HG02763 (cell line): ENCODE data around the gene CFL2.
"Not testable (repeated sequence)": the region's sequence is repeated elsewhere in the genome, so short reads cannot be mapped to it uniquely, and the experiment has no call there.

Experiments used
- ATAC-seq: cut with Tn5 transposase; IDR thresholded peaks from one replicate; pipeline ENCODE4 v1.9.1; 2021; ENCODE audit warnings: mild to moderate bottlenecking, moderate library complexity; ENCODE audit not compliant: unreplicated experiment

CFL2 gene

DNA sequence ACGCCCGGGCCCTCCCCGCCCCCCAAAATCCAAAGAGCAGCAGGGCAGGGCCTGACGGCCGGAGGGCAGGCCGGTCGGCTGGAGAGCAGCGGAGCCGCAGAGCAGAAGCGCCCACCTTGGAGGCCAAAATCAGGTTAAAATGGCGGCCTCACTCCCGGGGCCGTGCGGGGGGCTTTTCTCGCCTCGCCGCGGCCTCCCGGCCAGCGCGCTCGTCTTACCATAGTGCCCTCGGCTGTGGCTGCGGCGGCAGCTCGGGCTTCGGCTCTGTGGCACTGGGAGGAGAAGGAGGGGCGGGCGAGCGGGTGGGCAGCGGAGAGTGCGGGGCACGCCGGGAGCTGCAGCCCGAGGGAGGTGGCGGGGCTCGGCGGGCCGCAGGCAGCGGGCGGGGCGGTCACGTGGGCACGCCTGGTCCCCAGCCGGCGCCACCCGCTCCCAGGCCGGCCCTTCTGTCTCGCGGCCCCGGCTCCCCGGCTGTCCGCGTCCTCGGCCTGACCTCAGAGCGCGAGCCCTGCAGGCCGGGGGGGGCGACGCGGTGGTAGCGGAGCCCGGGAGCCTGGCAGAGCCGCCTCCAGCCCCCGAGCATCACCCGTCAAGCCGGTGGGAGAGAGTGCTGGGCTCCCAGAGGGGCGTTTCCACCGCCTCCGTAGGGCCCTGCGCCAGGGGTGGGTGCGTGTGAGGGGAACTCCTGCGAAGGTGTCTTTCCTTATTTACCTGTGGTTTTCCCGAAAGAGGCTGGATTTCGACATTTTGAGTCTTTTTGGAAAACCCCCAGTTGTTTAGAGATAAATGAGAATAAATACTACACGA lies at the start of gene CFL2:
TSS of gene CFL2 (minus strand) at position 274 of the 807 bp plus-strand sequence. CDS start at position 221, 53 bp downstream.
- peak; percentile 92 for ATAC-seq

DNA sequence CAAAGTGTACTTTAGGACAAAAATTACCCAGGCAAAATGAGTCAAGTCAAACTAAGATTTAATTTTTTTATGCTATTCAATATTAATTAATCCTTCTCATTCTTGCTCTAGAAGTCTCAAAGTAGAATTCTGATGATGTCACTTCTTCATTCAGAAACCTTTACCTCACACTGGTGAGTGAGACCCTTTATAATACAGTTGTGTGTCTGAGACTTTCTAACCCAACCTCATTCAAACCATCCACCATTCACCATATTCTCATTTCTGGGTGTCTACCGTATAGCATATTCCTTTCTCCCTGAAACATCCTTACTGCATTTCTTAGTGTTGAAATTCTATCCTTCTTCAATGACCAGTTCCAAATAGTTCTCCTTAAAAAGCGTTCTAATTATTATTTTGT lies 40.8 kb upstream of the CFL2 start:
- ATAC-seq, result no peak

DNA sequence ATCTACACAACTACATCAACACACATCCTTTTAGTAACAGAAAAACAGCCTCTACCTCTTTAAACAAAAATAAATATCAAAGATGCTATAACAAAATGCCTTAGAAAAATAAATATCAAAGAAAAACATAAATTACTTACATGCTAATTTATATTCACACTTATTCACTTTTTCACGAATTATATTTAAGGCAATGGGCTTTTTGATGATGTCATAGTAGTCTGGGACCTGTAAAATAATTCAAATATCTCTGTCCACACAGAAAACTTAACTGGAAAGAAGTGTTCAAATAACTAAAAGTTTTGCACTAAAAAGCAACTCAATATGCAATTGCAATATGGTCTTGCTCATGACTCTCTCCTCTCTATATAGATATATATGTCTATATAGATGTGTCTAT lies 40.3 kb upstream of the CFL2 start:
- ATAC-seq, result no peak

DNA sequence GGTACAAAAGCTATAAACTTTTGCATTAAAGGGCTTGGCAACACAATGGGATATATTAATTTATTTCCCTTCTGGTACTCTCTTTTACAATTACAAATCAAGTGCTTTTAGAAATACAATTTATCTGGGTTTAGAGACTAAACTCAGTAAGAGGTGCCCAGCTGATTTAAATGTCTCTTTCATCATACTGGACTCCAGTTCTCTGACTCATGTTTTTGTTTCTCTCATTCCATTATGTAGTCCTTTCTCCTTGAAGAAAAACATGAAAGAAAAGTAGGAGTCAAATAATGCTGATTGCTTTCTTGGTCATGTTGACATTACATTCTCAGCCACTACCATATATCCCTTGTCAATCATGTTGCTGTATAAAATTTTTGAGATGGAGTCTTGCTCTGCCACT lies 36.3 kb upstream of the CFL2 start:
- no peak for ATAC-seq

DNA sequence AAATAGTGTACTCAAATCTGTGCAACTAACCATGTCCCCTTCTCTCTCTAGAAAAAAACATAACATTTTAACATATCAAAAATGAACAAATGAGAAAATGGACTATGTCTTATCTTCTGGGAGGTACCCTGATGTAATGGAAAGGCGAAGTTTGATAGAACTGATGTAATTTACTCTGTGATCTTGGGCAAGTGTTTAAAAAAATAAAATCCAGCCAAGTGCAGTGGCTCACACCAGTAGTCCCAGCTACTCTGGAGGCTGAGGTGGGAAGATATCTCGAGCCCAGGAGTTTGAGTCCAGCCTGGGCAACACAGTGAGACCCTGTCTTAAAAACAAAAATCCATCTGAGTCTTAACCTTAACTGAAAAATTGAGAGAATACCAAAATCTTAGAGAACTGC lies 35.8 kb upstream of the CFL2 start:
- no peak for ATAC-seq

DNA sequence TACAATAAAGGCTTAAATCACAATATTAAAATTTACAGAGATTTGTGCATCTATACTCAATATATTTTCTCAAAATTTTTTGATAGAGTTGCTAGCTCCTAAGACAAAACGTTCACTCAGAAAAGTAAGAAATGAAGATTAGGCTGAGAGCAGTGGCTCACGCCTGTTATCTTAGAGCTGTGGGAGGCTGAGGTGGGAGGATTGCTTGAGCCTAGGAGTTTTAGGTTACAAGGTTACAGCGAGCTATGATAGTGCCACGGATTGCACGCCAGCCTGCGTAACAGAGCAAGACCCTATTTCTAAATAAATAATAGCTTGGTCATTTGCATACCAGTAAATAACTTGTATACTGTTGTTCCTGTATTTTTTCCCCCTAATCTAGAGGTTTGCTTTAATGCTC lies 35.0 kb upstream of the CFL2 start:
- no peak for ATAC-seq

DNA sequence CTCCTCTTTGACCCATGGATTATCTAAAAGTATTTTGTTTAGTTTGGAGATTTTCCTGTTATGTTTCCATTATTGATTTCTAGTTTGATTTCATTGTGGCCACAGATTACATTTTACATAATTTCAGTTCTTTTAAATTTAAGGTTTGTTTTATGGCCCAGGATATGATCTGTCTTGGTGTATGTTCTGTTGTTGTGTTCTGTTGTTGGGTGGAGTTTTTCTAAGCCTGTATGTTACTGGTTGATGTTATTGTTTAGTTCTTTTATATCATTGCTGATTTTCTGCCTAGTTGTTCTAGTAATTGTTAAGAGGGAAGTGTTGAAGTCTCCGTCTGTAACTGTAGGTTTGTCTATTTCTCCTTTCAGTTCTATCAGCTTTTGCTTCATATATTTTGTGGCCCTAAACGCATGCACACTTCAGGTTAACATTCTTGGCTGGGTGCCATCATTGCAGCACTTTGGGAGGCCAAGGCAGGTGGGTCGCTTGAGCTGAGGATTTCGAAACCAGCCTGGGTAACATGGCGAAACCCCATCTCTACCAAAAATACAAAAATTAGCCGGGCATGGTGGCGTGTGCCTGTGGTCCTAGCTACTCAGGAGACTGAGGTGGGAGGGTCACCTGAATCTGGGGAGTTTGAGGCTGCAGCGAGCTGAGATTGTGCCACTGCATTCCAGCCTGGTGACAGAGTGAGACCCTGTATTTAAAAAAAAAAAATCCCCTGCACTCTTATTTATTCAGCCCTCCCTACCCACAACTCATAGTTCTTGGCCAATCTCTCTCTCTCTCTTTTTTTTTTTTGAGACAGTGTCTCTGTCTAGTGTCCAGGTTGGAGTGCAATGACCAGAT lies 28.1 kb upstream of the CFL2 start:
- ATAC-seq, result no peak

DNA sequence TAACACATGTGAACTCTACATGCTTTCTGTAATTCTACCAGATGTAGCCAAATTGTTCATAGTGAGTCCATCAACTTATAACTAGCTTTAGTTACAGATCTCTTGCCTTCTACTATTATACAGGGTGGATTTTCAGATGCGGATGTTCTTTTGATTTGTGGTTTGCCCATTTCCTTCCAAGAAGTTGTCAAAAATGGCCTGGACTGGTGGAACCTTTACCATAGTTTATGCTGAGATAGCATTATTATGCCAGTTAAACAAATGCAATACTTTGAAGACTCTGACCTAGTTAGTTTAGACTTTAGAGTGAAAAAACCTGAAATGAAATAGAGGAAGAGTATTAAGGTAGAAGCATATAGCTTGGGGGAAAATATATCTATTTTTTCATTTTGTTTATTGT lies 27.4 kb upstream of the CFL2 start:
- ATAC-seq, result no peak

DNA sequence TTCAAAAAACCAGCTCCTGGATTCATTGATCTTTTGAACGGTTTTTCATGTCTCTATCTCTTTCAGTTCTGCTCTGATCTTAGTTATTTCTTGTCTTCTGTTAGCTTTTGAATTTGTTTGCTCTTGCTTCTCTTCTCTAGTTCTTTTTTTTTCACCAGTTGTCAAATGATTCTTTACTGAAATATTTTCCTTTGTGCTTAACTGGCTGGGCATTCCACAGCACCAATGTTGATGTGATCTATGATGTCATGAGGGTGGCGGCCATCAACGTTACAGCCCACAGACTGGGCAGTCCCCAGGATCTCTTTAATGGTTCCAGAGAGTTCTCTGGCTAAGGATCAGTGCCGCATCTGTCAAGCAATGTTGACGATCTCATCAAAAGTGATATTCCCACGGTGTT lies 25.7 kb upstream of the CFL2 start:
- not testable (repeated sequence) for ATAC-seq

DNA sequence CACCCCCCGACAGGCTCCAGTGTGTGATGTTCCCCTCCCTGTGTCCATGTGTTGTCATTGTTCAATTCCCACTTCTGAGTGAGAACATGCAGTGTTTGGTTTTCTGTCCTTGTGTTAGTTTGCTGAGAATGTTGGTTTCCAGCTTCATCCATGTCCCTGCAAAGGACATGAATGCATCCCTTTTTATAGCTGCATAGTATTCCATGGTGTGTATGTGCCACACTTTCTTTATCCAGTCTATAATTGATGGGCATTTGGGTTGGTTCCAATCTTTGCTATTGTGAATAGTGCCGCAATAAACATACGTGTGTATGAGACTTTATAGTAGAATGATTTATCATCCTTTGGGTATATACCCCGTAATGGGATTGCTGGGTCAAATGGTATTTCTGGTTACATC lies 22.7 kb upstream of the CFL2 start:
- ATAC-seq, result not testable (repeated sequence)

DNA sequence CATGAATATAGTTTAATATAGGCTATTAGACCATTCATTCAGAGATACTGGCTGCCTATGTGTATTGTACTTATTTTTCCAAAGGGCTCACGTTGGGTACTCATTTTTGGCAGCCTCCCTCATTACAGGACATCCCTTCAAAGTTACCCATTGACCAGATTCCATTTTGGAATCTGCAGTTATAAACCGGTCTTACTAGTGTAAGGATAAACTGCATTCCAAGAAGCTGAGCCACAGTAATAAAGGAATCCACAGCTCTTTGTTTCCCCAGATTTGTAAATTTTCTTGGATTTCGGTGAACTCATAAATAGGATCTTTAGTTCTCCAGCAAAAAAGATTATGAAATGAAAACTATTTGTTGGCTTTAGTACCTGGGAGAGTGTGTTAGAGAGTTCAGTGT lies 18.9 kb upstream of the CFL2 start:
- ATAC-seq, result no peak

DNA sequence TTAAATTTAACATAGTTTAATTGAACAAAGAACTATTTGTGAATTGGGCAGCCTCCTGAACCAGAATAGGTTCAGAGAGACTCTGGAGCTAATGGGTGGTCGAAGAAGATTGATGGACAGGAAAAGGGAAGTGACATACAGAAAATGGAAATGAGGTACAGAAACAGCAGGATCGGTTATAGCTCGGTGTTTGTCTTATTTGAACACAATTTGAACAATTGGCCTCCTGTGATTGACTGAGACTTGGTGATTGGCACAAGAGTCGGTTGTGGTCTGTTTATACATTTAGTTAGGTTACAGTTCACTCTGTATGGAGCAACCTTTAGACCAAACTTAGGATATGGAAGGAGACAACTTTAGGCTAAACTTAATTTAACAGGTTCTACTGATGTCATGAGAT lies 18.4 kb upstream of the CFL2 start:
- no peak for ATAC-seq

DNA sequence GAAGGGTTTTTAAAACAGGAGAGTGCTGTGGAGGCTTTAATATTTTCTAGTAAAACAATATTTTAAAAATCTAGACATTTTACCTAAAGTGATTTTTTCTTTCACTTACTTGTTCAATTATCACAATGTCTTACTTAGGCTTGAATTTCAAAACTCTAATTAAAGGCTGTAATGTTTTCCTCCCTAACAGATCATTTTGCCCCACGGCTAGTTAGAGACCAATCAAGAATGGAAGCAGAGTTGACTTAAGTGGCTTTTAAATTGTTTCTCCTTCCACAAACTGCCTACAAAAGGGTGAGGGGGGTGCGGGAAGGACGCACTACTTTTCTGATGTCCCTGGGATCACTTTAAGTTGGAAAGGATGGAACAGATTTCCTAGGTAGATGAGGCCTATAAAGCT lies 9.5 kb upstream of the CFL2 start:
- no peak for ATAC-seq

DNA sequence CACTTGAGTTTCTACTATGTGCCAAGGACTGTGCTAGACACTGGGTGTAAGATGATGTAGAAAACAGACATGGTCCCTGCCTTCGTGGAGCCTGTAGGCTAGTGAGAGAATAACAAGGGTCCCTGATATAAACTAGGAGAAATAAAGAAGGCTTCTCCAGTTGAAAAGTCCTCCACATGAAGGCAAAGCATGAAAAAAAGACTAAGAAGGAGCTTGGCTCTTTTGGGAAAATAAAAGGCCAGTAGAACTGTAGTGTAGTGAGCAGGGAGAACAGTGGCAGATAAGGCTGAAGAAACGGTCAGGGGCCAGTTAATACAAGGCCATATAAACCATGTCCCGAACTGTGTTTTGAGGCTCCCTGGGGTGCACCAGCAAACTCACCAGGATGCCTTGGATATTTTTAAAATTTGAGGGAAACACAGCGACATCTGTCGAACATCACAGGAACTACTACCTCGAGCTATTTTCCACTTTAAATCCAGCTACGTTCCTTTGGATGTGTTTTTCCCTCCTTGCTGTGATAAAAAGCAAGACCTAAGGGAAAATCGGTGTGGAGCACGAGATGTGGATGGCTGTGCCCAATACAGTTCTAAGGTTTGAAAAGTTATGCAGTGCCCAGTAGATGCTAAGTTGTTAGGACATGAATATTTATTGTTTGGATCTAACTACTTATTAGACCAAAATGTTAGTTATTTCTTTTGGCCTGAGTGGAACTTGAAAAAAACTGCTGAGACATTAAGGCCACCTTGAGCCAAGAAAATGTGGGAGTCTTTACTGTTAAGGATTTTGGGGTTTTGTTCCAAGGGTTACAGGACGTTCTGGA lies 8.5 kb upstream of the CFL2 start:
- no peak for ATAC-seq

DNA sequence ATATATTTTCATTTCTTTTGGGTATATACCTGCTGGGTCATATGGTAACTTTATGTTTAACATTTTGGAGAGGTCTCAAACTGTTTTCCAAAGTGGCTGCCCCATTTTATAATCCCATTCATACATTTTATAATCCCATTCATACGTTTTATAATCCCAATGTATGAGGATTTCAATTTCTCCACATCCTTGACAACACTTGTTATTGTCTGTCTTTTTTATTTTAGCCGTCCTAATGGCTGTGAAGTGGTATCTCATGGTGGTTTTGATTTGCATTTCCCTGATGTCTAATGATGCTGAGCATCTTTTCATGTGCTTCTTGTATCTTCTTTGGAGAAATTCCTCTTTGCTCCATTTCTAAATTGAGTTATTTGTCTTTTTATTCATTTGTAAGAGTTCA lies 6.7 kb upstream of the CFL2 start:
- no peak for ATAC-seq

DNA sequence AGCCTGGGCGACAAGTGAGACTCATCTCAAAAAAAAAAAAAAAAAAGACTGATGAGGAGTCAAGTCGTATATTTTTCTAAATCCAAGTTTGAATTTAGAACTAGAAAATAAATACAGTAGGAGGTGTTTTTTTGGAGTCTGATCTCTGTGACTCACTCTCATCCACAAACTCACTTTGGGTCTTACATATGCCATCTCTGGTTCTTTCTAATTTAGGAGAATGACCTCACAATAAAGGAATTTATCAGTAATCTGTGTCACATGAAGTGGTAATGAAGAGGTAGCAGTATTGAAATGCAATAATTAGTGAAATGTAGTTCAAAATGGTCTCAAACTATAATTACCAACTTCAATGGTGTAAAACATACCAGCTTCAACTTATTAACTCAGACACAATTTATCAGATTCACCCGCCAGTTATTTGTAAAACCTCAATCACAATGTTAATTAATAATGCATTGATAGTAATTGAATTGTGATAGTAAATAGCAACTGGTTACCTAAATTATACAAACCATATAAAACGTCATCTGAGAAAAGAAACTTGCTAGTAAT lies 4.4 kb upstream of the CFL2 start:
- no peak for ATAC-seq

DNA sequence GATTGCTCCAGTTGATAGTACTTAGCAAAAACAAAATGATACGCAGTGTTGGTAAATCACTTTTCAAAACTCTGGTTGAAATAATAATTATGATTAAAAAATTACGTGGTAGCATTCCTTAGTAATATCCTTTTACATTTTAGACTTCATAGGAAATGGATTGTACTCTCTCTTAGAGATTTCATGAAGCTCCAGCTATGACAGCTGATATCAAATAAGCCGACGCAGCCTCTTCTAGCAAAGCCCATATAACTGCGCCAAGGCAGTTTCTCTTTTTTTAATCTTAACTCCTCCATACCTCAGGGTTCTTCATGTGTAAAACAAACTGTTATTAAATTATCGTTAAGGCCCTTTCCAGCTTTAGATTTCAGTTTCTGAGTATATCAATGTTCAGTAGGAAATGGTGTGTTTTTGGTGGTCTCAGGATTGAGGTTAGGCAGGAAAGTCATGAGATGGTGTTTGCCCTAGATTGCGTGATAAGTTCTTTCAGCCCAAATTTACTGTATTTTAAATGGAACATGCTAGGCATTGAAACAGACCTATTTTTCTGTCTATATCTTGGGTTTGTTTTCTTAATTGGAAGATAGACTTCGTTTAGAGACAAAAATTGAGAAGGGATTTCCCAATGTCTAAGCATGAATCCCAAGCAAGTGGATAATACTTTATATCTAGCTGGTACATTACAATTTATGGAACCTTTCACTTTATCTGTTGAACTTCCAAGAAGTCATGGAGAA lies 902 bp upstream of the CFL2 start:
- no peak for ATAC-seq

DNA sequence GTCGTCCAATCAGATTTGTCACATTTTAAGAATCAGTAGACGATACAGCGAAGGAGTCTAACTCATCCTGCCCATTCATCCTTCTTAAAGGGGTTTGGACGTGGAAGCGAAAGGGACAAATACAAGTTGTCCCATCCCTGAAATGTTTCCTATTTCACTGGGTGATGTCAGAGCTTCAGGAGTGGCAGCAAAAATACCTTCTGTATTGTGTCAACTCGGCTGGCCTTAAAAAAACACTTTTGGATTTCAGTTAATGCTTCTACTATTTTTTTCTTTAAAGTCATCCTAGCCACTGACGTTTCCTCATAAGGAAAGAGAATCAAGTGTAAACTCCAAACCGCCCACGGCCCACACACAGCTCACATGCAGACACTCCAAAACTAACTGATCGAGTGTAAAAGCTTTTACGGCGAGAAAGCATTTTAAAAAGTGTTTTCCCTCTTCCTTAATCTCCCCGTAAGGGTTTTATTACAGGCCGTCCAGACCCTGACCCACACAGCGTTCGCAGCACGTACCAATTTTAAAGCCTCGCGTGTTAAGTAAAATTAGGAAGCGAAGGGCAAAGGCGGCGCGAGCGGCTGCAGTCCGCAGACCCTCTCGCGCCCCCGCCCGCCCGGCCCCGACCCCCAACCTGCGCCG lies 593 bp downstream of the CFL2 start:
- no peak for ATAC-seq

DNA sequence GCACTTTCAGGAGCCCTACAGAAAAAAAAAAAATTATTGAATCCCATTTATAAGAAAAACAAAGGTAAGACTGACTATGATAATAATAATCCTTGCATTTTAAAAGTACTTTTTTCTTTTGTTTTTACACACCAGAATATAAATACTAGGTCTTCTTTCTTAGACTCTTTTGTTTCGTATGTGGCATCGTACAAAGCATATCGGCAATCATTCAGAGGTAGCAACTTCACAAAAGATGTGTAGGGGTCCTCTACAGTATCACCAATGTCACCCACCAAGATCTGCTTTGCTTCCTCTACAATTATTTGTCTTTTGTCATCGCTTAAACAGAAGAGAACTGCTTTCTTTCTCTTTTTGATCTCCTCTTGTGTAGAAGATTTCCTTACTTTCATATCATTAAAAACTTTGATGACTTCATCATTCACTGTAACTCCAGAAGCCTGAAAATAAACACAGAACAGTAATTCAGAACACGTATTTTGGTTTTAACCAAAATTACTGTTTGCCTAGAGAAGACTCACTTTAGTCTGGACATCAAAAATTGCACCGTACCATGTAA lies 1.2 kb downstream of the CFL2 start:
- no peak for ATAC-seq
